ENCODE results near the gene LGALS7. TPM values are rescaled to one million over a fixed set of nuclear protein-coding genes. Genes with fewer than 3 reads are reported as not detected.

LGALS7 gene
- polyA plus RNA-seq, 1 donor from 2014 or later = not detected

- Histone ChIP-seq H3K9me2 (ENCODE audit: insufficient read depth, low read length) (no peaks in the 10 kb centered on the region), H3K9me3 (ENCODE audit: low read length) (no peaks in the 10 kb centered on the region), H3K79me2 (replicated peaks; ENCODE audit: insufficient read depth, low read length) (no peaks in the 10 kb centered on the region), H3K9ac (ENCODE audit: low read length) (no peak overlapping the region), H3K27ac (ENCODE audit: low read length) (no peak overlapping the region), H3F3A (ENCODE audit: insufficient read depth, low read length, poor library complexity, severe bottlenecking) (no peaks in the 10 kb centered on the region), H3K27me3 (ENCODE audit: insufficient read depth, low read depth, low read length) (no peaks in the 10 kb centered on the region), H3K4me3 (ENCODE audit: low read length) (no peak overlapping the region), H2AFZ (ENCODE audit: low read depth, low read length) (no peak overlapping the region), H3K4me2 (ENCODE audit: low read length) (no peak overlapping the region), H4K20me1 (ENCODE audit: insufficient read depth) (no peaks in the 10 kb centered on the region), H3K36me3 (ENCODE audit: insufficient read depth, low read length) (no peaks in the 10 kb centered on the region)
- no peak for TF ChIP-seq SMC3 (conservative IDR thresholded peaks at IDR 0.05; ENCODE audit: poor library complexity)
- no peak for TF ChIP-seq EZH2 (IDR thresholded peaks at IDR 0.05; ENCODE audit: borderline replicate concordance, insufficient read depth, low read length, poor library complexity, severe bottlenecking)
- TF ChIP-seq EP300 (conservative IDR thresholded peaks at IDR 0.05; ENCODE audit: poor library complexity, severe bottlenecking) = no peak
- no peak for TF ChIP-seq CTCF (IDR thresholded peaks at IDR 0.05; ENCODE audit: poor library complexity, severe bottlenecking)
- TF ChIP-seq POLR2AphosphoS5 (IDR thresholded peaks at IDR 0.05) = no peak
- no peak for TF ChIP-seq TAF1 (IDR thresholded peaks at IDR 0.05; ENCODE audit: low read depth)
- no peak for TF ChIP-seq MXI1 (conservative IDR thresholded peaks at IDR 0.05; ENCODE audit: poor library complexity, severe bottlenecking)
- TF ChIP-seq, protein P1, sequence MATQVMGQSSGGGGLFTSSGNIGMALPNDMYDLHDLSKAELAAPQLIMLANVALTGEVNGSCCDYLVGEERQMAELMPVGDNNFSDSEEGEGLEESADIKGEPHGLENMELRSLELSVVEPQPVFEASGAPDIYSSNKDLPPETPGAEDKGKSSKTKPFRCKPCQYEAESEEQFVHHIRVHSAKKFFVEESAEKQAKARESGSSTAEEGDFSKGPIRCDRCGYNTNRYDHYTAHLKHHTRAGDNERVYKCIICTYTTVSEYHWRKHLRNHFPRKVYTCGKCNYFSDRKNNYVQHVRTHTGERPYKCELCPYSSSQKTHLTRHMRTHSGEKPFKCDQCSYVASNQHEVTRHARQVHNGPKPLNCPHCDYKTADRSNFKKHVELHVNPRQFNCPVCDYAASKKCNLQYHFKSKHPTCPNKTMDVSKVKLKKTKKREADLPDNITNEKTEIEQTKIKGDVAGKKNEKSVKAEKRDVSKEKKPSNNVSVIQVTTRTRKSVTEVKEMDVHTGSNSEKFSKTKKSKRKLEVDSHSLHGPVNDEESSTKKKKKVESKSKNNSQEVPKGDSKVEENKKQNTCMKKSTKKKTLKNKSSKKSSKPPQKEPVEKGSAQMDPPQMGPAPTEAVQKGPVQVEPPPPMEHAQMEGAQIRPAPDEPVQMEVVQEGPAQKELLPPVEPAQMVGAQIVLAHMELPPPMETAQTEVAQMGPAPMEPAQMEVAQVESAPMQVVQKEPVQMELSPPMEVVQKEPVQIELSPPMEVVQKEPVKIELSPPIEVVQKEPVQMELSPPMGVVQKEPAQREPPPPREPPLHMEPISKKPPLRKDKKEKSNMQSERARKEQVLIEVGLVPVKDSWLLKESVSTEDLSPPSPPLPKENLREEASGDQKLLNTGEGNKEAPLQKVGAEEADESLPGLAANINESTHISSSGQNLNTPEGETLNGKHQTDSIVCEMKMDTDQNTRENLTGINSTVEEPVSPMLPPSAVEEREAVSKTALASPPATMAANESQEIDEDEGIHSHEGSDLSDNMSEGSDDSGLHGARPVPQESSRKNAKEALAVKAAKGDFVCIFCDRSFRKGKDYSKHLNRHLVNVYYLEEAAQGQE (IDR thresholded peaks at IDR 0.05; ENCODE audit: borderline replicate concordance) = no peak
- no peak for TF ChIP-seq RAD21 (conservative IDR thresholded peaks at IDR 0.05)
Observed at GRCh38 chr19:38745316-38745715, 28.0 kb downstream of the LGALS7 start.

DNA sequence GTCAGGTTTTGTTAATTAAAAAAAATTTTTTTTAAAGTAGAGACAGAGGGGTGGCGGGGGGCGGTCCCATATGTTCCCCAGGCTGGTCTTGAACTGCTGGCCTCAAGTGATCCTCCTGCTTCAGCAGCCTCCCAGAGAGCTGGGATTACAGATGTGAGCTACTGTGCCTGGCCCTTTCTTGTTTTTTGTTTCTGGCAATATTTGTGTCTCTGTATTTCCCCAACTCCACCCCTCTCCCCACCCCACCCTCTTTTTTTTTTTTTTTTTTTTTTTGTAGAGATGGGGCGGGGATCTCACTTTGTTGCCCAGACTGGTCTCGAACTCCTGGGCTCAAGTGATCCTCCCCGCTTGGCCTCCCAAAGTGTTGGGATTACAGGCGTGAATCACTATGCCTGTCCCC lies 28.4 kb downstream of the LGALS7 start:
- H3F3A ChIP-seq (ENCODE audit: insufficient read depth, low read length, poor library complexity, severe bottlenecking) = no peaks in the 10 kb centered on the region
- H4K20me1 ChIP-seq (ENCODE audit: insufficient read depth) = no peaks in the 10 kb centered on the region
- H3K27me3 ChIP-seq (ENCODE audit: insufficient read depth, low read depth, low read length) = no peaks in the 10 kb centered on the region
- H2AFZ ChIP-seq (ENCODE audit: low read depth, low read length) = no peak overlapping the region
- no peaks in the 10 kb centered on the region for H3K9me3 ChIP-seq (ENCODE audit: low read length)
- no peaks in the 10 kb centered on the region for H3K36me3 ChIP-seq (ENCODE audit: insufficient read depth, low read length)
- H3K4me3 ChIP-seq (ENCODE audit: low read length) = no peak overlapping the region
- H3K27ac ChIP-seq (ENCODE audit: low read length) = no peak overlapping the region
- H3K79me2 ChIP-seq (replicated peaks; ENCODE audit: insufficient read depth, low read length) = no peaks in the 10 kb centered on the region
- no peak overlapping the region for H3K4me2 ChIP-seq (ENCODE audit: low read length)
- H3K9ac ChIP-seq (ENCODE audit: low read length) = no peak overlapping the region
- TF ChIP-seq POLR2AphosphoS5 (IDR thresholded peaks at IDR 0.05) = no peak
- TF ChIP-seq EZH2 (IDR thresholded peaks at IDR 0.05; ENCODE audit: borderline replicate concordance, insufficient read depth, low read length, poor library complexity, severe bottlenecking) = no peak
- no peak for TF ChIP-seq EP300 (conservative IDR thresholded peaks at IDR 0.05; ENCODE audit: poor library complexity, severe bottlenecking)
- no peak for TF ChIP-seq TAF1 (IDR thresholded peaks at IDR 0.05; ENCODE audit: low read depth)
- no peaks in the 10 kb centered on the region for H3K9me2 ChIP-seq (ENCODE audit: insufficient read depth, low read length)

Measured in neural cell (in vitro differentiated cells).